Activated CD4-positive, alpha-beta T cell treated with anti-CD3 and anti-CD28 coated beads for 4 hours (primary cell): ENCODE data around the gene HAPLN1.

Experiments used
- DNase-seq, 2 donors: peaks; one replicate each; pipeline ENCODE4 v3.0.0-alpha.2; 2020

The HAPLN1 gene

DNA sequence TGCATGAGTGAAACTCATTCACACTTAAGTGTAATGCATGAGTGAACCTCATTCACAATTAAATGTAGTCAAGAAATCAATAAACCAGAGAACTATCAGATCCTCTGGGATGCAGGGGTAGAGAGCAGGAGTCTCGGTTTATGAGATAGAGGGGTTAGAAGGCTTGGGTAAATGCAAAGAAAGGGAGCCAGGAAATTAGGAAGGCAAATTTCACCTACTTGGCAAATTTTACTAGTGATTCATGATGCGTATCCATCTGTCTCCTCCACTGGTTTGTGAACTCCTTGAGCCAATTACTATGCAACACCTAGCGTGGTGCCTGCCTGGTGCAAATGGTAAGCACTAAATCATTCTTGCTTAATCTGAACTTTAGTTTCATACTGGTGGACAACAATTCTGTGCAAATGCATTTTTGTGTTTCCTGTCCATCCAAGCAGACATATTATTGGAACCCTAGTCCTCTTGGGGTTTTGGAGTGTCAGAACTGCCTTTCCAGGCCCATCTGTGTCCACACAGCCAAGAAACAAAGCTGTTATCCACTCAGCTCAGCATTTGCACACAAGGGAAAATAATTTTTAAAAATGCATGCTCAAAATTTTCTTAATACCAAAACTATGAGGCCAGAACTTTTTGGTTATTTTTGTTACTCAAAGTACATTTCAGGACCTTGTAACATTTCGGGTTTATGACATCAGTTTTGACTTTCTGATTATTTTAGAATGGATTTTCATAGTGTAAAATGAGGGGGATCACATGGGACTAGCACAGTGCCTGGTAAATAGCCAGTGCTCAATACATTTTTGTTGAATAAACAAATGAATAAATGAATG is 5.2 kb downstream of the HAPLN1 start:
- DNase-seq: no peak

DNA sequence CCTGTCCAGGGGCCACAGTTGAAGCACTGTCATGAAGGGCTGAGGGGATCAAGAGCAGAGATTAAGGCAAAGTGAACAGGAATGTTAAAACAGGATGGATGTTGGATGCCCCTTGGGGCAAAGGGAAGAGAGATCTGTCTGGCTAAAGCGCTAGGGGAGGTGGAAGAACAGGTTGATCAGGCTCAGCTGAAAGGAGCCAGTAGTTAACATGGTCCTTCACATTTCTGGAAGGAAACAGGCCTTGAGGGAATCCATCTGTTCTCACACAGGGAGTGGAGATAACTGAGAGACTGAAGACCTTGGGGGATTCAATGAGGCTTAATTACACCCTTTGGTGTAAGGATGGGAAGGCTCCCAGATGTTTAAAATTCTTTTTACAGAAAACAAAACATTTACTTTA is 5.8 kb downstream of the HAPLN1 start:
- no peak for DNase-seq

DNA sequence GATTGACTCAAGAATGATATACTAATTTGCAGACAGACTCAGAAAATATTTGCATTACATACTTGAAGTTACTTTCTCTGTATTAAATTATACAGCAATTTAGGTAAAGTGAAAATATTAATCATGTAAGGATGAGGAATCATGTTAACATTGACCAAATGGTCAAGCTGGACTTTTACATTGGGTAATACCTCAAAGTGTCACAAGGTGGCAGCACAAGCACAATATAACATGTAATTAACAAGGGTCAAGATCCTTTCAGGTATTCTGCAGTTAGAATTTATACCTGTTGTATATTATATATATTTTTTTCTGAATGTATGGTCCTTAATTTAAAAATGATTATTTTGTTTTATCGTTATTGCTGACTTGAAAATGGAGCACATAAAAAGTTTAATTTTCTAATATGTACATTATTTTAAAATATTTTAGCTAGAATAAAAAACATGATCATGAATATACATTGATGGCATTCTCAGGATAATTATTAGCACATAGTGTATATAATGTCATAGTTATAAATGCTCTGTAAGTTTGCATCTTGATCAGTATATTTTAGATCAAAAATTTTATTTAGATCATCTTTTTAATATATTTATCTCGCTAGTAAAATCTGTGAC is 8.6 kb downstream of the HAPLN1 start:
- DNase-seq: peak in 1 of 2 donors; percentile 35

DNA sequence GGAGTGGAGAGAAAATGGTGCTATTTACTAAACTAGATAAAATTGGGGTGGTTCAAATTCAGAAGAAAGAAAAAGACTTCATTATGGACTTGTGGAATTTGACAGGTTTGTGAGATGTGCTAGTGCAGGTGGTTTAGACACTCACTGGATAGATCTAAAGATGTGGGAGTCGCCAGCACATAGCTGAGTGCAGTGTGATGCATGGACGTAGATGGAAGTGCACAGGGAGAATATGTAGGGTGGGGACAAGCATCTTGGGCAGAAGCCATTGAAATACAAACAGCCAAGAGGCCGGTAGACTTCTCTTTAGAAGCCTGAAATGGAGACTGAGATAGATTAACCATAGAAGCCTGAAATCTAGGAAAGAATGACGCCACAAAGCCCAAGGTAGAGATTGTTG is 10.7 kb downstream of the HAPLN1 start:
- DNase-seq: no peak

DNA sequence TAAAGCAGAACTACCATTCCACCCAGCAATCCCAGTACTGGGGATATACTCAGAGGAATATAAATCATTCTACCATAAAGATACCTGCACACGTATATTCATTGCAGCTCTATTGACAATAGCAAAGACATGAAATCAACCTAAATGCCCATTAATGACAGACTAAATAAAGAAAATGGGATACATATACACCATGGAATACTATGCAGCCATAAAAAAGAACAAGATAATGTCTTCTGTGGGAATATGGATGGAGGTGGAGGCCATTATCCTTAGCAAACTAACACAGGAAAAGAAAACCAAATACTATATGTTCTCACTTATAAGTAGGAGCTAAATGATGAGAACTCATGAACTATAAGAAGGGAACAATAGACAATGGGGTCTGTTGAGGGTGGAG is 12.5 kb downstream of the HAPLN1 start:
- no peak for DNase-seq

DNA sequence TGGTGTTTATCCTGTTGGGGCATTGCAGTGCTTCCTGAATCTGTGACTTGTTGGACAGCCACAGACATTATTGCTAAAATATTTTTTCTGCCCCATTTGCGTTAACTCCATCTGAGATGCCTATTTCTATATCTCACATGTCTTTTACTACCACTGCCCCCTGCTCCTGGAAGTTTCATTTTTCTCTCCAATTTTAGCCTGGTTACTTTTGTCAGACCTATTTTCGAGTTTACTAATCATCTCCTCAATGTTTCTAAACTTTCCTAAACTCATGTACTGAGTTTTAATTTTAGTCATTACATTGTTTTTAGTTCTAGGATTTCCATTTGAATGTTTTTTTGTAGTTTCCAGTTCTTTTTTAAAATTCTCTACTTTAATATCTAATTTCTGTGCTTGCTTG is 17.6 kb downstream of the HAPLN1 start:
- no peak for DNase-seq

DNA sequence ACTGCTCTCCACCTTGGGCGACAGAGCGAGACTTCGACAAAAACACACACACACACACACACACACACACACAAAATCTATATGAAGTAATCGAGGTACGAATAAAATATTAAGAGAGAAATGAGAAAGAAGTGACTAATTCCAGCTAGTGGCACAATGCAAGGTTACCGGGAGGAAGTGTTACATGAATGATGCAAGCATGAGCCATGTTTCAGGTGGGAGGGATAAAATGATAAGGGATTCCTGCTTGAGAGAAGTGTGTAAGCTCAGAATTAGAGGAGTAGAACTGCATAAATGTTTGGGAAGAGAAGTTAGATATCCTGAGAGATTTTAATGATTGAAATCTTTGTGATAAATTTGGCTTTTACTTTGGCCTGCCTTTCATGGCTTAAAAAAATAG is 18.8 kb downstream of the HAPLN1 start:
- DNase-seq: no peak

DNA sequence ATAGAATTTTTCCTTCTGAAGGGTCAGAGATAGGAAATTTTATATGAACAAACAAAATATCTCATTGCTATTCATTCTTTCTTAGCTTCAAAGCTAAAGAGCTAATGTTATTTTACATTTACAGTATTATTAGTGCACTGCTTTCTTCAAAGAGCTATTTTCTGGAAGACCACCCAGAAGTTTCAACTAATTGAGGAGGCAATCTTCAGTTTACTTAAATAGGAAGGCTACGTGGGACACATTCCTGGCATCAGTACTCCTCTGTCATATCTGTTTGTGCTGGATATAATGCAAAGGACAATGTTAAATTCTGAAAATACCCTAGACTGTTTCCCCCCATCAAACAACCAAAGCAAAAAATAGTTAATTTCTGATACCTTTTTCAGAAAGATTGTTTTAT is 30.8 kb downstream of the HAPLN1 start:
- DNase-seq: no peak

DNA sequence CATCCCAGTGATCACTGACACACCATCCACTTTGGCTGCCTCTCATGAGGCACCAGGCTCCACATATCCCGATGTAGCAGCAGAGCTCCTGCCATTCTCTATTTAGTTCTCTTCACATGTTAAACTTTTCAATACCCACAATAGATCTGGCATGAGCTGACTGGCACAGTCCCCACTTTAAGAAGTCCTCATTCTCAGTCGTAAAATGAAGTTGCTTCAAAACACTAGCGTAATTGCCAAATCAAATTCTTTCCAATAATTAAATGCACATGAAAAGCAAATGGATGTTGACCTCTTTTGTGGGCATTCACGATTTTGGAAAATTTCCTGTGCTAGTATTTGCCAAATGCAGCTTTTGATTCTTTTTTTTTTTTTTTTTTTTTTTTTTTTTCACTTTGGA is 32.4 kb downstream of the HAPLN1 start:
- DNase-seq: no peak

DNA sequence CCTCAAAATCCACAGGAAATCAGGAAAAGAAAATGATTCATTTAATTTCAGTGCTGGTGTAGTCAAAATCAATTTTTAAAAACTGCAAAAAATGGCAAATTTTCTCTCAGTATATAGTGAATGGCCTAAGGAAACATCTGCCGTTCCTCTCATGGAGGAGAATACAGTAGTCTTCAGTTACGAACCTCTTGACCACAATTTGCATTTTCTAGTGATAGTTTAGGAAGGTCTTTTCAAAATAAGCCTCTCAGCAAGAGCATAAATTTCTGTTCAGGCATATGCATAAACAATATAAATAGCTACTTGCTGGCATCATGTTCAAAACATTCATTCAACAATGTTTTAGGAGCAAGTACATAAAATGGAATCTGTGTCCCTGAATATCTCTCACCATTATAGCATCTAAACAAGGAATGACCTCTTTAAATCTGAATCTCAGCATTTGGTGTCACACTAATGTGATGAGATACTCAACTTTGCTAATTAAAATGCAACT is 33.5 kb downstream of the HAPLN1 start:
- no peak for DNase-seq

DNA sequence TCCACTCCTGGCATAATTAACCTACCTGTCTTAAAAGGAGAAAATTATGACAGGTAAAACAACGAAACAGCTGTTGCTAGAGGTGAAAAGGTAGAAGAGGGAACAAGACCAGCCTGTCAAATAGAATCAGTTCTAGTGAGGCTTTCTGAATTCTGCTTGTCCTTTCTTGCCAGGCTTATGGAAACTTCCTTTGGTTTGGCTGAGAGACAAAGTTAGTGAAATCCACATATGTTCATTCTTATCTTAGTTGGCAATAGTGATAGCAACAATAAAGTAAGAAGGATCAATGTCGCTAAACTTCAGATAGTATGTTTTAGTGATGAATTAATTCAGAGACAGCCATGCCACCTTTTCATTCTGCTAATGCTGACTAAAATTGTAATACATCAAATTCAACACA is 34.4 kb downstream of the HAPLN1 start:
- no peak for DNase-seq

DNA sequence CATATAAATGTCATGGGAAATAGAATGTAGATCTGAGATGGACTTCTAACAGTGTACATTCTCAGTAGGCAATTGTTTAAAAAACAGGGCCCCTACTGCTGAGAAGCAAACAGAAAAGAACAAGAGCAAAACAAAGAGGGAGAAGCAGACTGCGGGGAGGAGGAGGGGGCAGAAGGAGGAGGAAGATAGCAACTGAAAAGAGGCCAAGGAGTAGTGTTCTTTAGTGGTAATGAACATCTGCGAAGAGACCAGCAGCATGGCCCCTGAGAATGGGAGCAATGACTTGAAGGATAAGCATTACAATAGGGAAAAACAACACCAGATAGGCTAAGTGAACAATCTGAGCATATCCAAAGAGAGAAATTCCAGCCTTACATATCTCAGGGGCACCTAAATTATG is 36.8 kb downstream of the HAPLN1 start:
- DNase-seq: no peak

DNA sequence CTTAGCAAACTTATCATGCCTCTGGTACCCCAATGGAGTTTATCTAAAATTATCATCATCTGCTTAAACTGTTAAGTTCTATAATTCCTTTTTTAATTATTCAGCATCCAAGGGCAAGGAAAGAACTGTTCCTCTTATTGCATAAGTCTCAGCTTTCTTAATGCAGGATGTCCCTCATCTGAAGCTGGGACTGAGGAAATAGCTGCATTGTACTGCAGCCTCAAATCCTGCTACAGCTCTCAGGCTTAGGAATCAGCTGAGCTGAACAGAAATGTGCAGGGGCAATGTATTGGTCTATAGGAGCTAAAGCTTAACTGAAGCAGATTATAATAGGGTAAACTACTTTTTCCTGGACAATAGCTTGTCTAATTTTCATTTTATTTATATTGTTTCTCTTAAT is 48.0 kb downstream of the HAPLN1 start:
- DNase-seq: no peak

DNA sequence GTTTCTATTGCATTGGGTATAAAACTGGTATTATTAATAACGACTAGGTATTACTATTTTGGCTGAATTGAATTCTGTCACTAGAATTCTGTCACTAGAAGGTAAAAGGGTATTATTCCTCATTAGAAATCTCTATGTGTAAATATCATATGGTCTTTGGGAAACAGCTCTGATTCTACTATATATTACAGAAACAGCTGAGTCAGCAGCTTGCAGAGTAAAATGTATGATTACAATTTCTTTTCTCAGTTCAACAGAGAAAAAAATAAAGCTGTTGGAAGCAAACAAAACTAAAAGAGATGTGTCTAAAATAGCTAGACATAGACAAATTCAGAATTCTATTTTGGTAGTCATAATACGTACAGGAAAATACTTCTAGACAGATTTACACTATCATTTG is 48.5 kb downstream of the HAPLN1 start:
- DNase-seq: no peak

DNA sequence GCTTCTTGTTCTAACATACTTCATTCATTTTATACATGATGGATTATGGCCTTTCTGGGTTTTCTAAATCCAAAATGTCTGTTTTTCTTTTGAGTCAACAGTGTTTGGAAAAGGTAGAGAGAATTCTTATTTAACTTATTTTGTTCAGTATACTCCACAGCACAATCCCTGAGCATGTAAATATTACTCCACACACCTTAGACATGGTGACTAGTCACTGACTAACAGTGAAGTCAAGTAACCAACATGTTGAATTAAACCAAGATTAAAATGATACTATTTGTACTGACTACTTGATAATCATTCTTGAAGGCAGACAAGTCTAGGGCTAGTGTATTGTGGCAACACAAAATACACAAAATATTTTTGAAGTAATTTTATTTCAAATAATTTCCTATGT is 55.0 kb downstream of the HAPLN1 start:
- no peak for DNase-seq

DNA sequence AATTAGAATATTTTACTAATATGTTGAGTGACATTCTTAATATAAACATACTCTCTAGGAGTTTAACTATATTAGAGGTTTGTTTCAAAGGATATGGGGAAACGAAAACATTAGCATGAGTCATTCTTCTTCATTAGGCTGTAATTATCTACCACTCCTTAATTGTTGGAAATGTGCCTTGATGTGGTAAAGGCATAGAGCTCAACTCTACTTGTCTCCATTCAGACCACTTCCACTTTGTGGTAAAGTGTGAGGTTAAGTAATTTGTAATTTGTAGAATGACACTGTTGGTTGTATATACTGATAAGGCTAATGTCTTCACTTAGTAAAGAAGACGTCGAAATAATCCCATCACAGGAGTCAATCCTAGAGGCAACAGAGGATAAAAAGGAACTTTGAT is 58.1 kb downstream of the HAPLN1 start:
- no peak for DNase-seq

DNA sequence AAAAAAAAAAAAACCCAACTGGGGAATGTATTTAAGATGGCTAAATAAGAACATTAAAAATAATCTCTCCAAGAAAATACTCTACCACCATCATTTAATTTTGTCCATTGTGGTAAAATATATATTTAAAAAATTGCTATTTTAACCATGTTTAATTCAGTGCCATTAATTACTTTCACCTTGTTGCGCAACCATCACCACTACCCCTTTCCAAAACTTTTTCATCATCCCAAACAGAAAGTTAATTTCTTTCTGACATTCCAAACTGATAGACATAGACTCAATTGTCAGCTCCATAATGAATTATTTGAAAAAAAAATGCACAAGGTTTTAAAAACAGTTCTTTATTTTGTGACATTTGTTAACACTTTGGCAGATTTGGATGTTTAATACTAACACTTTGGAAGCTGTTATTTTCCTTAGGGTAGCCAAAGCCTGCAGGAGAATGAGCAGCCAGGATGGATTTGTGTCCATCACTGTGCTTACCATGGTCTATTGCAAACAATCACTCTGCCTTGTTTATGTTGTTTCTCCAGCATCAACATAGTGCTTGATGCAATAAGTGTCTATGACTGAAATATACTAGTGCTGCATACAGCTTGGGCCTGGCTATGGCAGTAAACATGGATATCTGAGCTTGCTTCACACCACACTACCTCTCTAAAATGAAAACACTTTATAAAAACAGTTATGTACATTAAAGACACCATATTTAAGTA is 62.7 kb downstream of the HAPLN1 start:
- DNase-seq: no peak

DNA sequence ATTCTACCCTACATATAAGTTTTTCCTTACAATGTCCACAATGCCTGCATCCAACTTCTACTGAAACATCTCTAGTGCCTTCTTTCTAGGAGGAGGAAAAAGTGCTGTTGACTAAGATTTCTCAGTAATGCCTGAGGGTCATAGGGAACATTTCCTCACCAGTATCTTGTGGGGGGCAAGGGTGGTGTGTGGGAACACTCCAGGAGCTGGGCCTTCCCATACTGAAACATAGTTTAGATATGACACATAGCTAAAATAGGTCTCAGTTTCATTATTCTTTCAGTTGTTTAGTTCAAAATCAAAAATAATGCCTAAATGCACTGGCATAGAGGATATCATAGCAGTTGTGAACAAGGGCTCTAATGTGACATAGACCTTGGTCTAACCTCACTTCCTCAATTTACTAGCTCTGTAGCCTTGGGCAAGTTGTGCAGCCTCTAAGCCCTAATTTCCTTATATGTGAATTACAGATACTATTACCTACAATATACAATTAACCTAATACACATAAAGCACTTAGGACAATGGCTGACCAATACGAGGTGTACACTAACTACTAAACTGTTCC is 66.1 kb downstream of the HAPLN1 start:
- no peak for DNase-seq

DNA sequence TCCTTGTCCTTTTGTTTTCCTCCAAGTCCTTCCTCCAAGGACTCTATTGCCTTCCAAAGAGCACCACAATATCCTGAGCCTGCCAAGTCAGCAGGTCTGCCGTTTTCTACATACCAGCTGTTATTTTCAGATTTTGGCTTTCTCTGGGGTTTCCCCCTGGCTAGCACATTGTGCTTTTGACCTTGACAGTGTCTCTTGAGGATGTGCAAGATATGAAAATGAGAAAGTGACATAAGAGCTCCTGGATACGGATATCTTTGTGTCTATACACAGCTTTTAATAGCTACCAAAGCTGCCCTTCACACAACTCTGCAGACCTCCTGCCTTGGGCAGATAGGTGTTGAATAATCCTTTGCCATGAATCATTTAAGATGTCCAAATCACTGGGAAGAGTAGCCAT is 67.0 kb downstream of the HAPLN1 start:
- no peak for DNase-seq

DNA sequence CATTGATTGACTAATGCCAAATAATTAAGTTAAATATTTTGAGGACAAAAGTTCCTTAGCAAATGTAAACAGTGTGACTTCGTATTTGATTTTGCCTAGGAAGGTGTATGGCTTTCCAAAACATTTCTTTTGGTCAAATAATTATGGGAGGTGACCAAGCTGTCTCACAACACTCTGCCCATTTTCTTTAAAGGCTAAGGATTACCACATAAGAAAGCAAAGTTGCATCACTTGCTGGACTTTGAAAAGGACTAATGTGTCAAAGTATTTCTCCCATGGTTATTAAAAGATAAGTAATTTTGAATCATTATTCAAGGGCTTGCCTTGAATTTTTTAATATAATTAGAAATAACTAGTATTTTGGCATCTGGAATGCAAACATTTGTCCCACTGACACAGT is 74.7 kb downstream of the HAPLN1 start:
- no peak for DNase-seq

DNA sequence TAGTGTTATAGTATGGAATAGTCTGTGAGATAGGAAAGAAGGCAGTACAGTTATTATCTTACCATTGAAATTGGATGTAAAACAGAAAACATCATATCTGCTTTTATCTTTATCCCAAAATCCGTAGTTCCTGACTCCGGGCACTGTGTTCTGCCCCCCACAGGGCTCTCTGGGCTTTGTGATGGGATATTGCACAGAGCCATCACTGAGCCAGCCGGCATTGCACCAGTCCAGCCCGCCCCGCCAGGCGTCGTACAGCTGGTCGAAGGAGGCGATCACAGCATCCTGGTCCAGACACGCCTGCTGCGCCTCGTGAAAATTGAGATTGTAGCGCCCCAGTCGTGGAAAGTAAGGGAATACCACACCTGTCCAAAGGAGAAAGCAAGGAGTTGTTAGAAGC is 76.4 kb downstream of the HAPLN1 start:
- DNase-seq: no peak

DNA sequence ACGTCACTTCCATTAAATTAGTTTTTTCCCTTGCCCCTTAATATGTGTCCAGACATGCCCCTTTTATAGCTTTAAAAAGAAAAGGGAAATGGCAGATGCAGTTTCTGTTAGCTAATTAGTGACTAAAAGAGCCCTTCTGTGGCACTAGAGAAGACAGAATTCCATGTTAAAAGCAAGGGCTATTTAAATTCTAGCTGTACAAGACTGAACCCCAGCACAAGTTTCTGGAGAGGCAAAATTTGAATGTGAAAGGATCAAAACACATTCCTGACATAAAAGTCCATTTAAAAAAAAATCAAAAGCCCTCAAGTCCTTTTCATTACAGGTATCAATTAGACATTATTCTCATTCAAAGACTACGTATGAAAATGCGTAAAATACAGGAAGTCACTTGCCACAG is 78.7 kb downstream of the HAPLN1 start:
- DNase-seq: no peak

DNA sequence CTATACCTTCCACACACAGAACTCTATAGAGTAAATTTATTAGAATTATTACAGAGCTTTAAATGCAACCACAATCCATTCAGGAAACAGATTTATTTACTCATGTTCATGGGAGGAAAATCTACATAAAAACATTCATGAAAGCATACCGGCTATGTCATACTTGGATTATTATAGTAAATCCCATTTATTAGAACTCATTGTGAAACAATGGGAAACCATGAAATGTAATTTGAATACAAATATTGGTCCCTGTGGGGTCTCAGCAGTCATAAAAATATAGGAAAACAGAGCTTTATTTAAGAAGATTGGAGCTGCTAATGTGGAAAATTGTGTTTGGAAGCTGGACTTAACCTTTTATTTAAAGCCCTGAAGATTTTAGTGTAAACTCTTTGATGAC is 80.7 kb downstream of the HAPLN1 start:
- DNase-seq: no peak

DNA sequence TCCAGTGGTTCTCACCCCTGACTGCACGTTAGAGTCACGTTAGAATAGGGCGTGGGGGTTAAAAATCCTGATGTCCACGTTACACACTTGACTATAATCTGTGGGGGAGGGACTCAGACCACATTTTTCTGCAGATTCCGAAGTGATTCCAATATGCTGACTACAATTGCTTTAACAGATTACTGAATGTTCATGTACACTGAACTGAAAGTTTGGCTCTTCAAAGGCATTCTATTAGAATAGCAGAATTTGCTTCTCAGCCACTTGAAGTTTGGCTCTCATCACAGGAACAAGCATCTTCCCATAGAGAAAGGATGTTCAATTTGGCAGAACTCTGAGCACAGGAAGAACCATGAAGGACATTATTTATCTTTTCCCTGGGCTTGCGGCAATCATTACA is 84.5 kb downstream of the HAPLN1 start:
- no peak for DNase-seq
